ENCODE results near the gene DSTN.

The DSTN gene

DNA sequence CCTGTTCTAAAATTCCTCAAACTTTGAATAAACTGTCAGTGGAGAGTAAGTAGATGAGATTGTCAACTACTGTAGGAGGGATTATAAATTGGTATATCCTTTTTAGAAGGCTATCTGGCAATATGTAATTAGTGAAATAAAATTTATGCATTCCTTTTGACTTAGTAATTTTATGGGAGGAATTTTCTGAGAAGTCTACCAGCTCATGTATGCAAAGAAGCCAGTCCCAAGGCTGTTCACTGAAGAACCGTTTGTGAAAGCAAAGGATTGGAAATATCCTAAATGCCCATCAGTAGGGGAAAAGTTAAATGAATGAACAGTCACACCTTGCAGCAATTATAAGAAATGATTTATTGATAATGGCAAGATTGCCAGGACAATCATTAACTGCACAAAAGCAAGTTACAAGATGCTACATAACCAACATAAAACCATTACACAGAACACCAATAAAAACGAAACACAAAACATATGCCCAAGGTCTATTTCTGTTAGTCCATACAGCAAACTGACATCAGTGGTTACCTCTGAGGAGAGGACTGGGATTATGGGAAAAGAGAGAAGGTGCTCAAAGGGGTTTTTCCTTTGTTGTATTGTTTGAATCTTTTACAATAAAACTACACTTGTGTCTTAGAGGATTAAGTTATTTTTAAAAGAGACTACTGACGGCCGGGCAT lies 4.6 kb upstream of the DSTN start:
- Histone ChIP-seq H3K9ac (ENCODE audit: low read depth, low read length) (no peak overlapping the region), H3K9me3 (ENCODE audit: control insufficient read depth, insufficient read depth, low read length) (no peaks in the 10 kb centered on the region), H3K27ac (ENCODE audit: low read depth, low read length) (no peak overlapping the region), H3K36me3 (ENCODE audit: control insufficient read depth, insufficient read depth, low read length) (no peaks in the 10 kb centered on the region), H3K4me3 (ENCODE audit: low read depth, low read length) (no peak overlapping the region), H3K4me1 (ENCODE audit: control insufficient read depth, insufficient read depth, low read length) (peaks cover 7% of the 10 kb centered on the region; the same call in 1 of the 2 replicates), H3K27me3 (ENCODE audit: control insufficient read depth, insufficient read depth, low read length) (no peaks in the 10 kb centered on the region)

DNA sequence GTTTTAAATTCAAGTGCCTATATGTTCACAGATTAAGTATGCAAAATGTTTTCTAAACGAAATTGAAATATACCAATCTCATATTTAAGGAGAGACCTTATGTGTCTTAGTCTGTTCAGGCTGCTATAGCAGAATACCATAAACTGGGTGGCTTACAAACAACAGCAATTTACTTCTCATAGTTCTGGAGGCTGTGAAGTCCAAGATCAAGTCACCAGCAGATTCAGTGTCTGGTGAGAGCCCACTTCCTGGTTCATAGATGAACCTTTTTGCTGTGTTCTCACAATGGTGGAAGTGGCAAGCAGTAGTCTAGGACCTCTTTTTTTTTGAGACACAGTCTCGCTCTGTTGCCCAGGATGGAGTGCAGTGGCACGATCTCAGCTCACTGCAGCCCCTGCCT lies 3.5 kb upstream of the DSTN start:
- no peak overlapping the region for H3K9ac ChIP-seq (ENCODE audit: low read depth, low read length)
- H3K27me3 ChIP-seq (ENCODE audit: control insufficient read depth, insufficient read depth, low read length): no peaks in the 10 kb centered on the region
- H3K36me3 ChIP-seq (ENCODE audit: control insufficient read depth, insufficient read depth, low read length): no peaks in the 10 kb centered on the region
- H3K4me1 ChIP-seq (ENCODE audit: control insufficient read depth, insufficient read depth, low read length): peaks cover 7% of the 10 kb centered on the region; the same call in 1 of the 2 replicates
- H3K9me3 ChIP-seq (ENCODE audit: control insufficient read depth, insufficient read depth, low read length): no peaks in the 10 kb centered on the region
- no peak overlapping the region for H3K27ac ChIP-seq (ENCODE audit: low read depth, low read length)
- no peak overlapping the region for H3K4me3 ChIP-seq (ENCODE audit: low read depth, low read length)

DNA sequence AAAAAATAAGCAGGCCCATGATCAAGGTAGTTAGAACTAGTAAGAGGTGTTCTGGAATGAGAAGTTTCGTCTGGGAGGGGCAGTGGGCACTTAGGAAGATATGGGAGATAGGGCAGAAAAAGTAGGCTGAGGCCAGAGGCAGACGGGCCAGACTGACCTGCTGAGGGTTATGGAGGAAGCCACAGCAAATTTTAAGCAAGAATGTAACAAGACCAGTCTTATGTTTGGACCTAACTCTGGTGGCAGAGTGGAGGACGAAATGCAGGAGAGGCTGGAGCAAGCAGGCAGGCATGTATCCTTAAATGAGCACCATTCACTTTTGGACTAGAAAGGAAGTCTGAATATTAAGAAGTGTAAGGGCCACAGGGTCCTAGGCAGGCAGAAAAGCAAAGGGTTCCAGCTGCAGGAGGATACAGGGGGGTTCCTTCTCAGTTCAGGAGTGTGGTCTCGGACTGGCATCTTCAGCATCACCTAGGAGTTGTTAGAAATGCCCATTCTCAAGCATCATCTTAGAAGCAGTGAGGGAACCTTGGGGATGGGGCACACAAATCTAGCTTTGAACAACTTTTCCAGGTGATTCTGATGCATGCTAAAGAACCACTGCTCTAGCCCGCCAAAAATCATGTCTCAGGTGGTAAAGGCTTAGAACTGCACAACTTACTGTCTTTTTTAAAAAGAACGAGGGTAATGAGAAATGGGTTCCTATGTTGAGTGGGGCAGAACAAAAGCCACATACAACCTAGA lies 1.7 kb upstream of the DSTN start:
- no peaks in the 10 kb centered on the region for H3K9me3 ChIP-seq (ENCODE audit: control insufficient read depth, insufficient read depth, low read length)
- H3K27ac ChIP-seq (ENCODE audit: low read depth, low read length): peak overlapping the region; percentile 96
- peak overlapping the region; percentile 82 for H3K4me3 ChIP-seq (ENCODE audit: low read depth, low read length)
- H3K4me1 ChIP-seq (ENCODE audit: control insufficient read depth, insufficient read depth, low read length): peaks cover 25% of the 10 kb centered on the region
- no peaks in the 10 kb centered on the region for H3K27me3 ChIP-seq (ENCODE audit: control insufficient read depth, insufficient read depth, low read length)
- no peaks in the 10 kb centered on the region for H3K36me3 ChIP-seq (ENCODE audit: control insufficient read depth, insufficient read depth, low read length)
- H3K9ac ChIP-seq (ENCODE audit: low read depth, low read length): peak overlapping the region; percentile 83

DNA sequence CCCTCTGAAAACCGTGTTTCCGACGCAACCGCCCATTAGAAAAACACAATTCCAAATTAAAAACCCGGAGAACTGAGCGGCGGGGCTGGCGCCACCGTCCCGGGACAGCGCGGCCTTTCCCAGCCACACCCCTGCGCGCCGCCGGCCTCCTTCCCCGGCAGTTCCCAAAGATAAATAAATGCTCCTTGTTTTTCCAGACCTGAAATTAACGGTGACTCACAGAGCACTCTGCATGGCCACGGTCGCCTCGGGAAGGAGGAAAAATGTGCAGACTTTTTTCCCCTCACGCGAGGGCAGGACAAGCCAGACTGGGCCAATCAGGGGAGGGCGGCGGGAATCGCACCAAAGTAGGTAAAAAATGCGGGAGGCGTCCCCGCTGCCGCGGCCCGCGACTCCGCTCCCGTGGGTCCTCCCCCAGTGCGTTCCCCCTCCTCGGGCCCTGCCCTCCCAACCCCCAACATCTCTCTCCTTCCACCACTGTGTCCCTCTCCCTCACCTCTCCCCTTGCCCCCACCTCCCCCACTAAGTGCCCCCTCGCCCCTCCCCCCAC lies 828 bp upstream of the DSTN start:
- H3K4me3 ChIP-seq (ENCODE audit: low read depth, low read length): peak overlapping the region; percentile 82
- peak overlapping the region; percentile 96 for H3K27ac ChIP-seq (ENCODE audit: low read depth, low read length)

DNA sequence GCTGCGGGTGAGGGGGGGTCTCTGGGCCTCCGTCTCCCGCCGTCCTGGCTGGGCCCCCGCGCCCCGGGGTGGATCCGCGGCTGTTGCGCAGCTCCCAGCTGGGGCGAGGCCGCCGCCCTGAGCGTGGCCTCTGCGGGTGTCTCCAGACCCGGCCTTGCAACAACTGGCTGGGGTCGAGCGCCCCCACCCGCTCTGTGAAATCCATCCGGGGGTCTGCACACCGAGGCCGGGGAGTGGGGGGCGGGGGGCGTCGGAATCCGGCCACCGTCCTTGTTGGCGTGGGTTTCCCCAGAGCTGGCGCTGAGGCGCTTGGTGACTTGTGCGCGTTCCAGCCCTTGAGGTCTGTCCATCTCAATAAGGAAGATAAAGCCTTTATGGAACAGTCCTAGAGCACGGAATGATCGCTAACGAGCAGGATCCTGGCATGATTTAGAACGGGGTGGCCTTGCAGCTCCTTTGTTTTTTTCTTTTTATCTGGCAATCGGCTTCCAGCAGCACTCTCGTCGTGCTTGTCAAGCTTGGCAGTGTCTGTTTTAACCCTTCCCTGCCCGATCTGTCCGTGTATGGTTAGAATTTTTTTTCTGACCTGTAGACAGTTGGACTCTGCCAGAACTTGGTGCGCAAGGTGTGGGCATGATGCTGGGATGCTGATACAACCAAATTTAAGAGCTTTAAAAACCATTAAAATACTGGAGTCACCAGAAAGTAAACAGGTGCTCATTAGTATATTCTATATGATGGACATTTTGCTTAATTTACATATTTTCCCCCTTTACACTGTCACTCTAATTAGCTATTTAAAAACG lies 675 bp downstream of the DSTN start:
- Histone ChIP-seq H3K27ac (ENCODE audit: low read depth, low read length) (peak overlapping the region; percentile 96), H3K4me3 (ENCODE audit: low read depth, low read length) (peak overlapping the region; percentile 82), H3K27me3 (ENCODE audit: control insufficient read depth, insufficient read depth, low read length) (no peaks in the 10 kb centered on the region), H3K9me3 (ENCODE audit: control insufficient read depth, insufficient read depth, low read length) (no peaks in the 10 kb centered on the region), H3K36me3 (ENCODE audit: control insufficient read depth, insufficient read depth, low read length) (no peaks in the 10 kb centered on the region), H3K4me1 (ENCODE audit: control insufficient read depth, insufficient read depth, low read length) (peaks cover 46% of the 10 kb centered on the region), H3K9ac (ENCODE audit: low read depth, low read length) (peak overlapping the region; percentile 84)

More for the DNA sequence above, 828 bp upstream of the DSTN start:
- Histone ChIP-seq H3K9me3 (ENCODE audit: control insufficient read depth, insufficient read depth, low read length) (no peaks in the 10 kb centered on the region), H3K27me3 (ENCODE audit: control insufficient read depth, insufficient read depth, low read length) (no peaks in the 10 kb centered on the region), H3K9ac (ENCODE audit: low read depth, low read length) (peak overlapping the region; percentile 83), H3K36me3 (ENCODE audit: control insufficient read depth, insufficient read depth, low read length) (no peaks in the 10 kb centered on the region), H3K4me1 (ENCODE audit: control insufficient read depth, insufficient read depth, low read length) (peaks cover 34% of the 10 kb centered on the region)

DNA sequence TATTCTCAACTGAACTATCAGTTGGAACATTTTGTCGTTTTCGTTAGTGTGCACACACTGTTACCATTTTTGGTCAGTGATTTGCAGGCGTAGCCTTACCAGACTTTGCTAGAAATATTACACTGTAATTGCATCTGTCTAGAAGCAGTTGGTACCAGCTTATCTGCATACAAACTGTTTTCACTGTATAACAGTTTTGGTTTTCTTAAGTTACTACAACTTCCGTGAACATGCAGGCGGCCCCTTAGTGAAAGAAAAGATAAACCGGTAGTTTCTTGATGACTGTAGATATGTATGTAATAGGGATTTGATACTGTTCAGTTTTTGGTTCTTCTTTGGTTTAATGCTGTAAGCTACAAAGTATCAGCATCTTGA lies 1.3 kb downstream of the DSTN start:
- Histone ChIP-seq H3K9me3 (ENCODE audit: control insufficient read depth, insufficient read depth, low read length) (no peaks in the 10 kb centered on the region), H3K4me1 (ENCODE audit: control insufficient read depth, insufficient read depth, low read length) (peaks cover 52% of the 10 kb centered on the region), H3K4me3 (ENCODE audit: low read depth, low read length) (peak overlapping the region; percentile 82), H3K27me3 (ENCODE audit: control insufficient read depth, insufficient read depth, low read length) (no peaks in the 10 kb centered on the region), H3K36me3 (ENCODE audit: control insufficient read depth, insufficient read depth, low read length) (no peaks in the 10 kb centered on the region), H3K27ac (ENCODE audit: low read depth, low read length) (peak overlapping the region; percentile 96), H3K9ac (ENCODE audit: low read depth, low read length) (no peak overlapping the region; the same call in 1 of the 2 replicates)

DNA sequence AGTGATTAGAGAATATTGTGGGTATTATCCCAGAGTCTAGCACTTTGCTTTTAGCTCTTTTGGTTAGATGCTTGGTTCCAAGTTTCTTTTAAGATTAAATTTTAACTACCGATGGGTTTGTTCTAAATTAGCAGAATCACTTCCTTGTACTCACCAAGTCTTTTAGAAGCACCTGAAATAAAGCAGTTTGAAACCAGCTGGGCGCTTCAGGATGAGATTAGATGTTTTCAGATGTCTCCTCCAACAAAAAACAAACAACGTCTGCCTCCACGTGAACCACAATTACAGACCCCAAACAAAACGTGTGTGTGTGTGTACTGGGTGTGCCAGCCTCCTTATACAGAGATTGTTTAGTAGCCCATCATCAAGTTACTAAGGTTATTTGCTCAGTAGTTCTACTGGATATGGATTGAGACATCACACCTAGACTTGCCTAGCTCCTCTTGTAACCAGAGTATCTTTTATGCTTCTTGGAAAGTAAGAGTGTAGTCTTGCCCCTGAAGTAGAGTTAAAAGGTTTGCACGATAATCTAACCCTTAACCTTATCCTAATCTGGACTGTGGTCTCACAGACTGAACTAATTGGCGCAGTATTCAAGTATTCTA lies 2.3 kb downstream of the DSTN start:
- peak overlapping the region; percentile 6 for H3K27ac ChIP-seq (ENCODE audit: low read depth, low read length)

DNA sequence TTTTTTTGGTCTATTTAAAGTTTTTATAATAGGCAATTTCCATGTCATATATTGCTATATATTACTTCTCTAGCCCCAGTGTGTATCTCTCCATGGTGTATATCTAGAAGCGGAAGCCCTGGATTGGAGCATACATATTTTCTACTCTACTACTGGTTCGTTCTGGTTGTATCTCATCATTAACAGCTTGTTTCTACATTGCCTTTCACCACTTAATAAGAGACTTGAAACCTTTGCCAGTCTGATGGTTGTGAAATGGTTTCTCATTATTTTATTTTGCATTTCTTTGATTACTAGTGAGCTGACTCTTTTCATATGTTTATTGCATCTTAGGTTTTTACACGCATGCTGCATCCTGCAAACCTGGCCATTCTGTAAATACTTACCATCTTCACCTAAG lies 3.6 kb downstream of the DSTN start:
- H3K27ac ChIP-seq (ENCODE audit: low read depth, low read length): no peak overlapping the region
- H3K4me1 ChIP-seq (ENCODE audit: control insufficient read depth, insufficient read depth, low read length): peaks cover 46% of the 10 kb centered on the region
- no peaks in the 10 kb centered on the region for H3K36me3 ChIP-seq (ENCODE audit: control insufficient read depth, insufficient read depth, low read length)
- H3K9me3 ChIP-seq (ENCODE audit: control insufficient read depth, insufficient read depth, low read length): no peaks in the 10 kb centered on the region
- H3K27me3 ChIP-seq (ENCODE audit: control insufficient read depth, insufficient read depth, low read length): no peaks in the 10 kb centered on the region
- no peak overlapping the region for H3K9ac ChIP-seq (ENCODE audit: low read depth, low read length)
- no peak overlapping the region for H3K4me3 ChIP-seq (ENCODE audit: low read depth, low read length)

More for the DNA sequence above, 2.3 kb downstream of the DSTN start:
- H3K4me1 ChIP-seq (ENCODE audit: control insufficient read depth, insufficient read depth, low read length): peaks cover 53% of the 10 kb centered on the region
- no peaks in the 10 kb centered on the region for H3K27me3 ChIP-seq (ENCODE audit: control insufficient read depth, insufficient read depth, low read length)
- H3K36me3 ChIP-seq (ENCODE audit: control insufficient read depth, insufficient read depth, low read length): no peaks in the 10 kb centered on the region
- H3K4me3 ChIP-seq (ENCODE audit: low read depth, low read length): peak overlapping the region; percentile 82
- no peak overlapping the region for H3K9ac ChIP-seq (ENCODE audit: low read depth, low read length)
- H3K9me3 ChIP-seq (ENCODE audit: control insufficient read depth, insufficient read depth, low read length): no peaks in the 10 kb centered on the region

DNA sequence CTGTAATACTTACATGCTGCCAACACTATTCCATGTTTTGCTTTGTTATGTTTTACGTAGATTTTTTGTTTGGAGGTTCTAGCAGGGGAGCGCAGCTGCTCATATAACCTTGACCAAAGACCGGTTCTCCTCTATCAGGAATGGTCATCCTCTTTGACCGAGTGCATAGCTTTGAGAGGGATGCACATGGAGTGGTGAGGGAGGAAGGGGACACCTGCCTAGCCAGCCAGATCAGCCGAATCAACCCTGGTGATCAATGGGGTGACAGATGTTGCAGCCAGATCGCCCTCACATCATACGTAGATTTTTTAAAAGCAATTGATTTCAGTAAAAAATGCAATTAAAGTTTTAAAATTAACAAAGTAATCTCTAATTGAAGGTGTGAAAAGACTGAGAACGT lies 6.3 kb downstream of the DSTN start:
- peaks cover 46% of the 10 kb centered on the region for H3K4me1 ChIP-seq (ENCODE audit: control insufficient read depth, insufficient read depth, low read length)
- H3K36me3 ChIP-seq (ENCODE audit: control insufficient read depth, insufficient read depth, low read length): no peaks in the 10 kb centered on the region
- no peak overlapping the region for H3K9ac ChIP-seq (ENCODE audit: low read depth, low read length)
- H3K4me3 ChIP-seq (ENCODE audit: low read depth, low read length): no peak overlapping the region
- no peaks in the 10 kb centered on the region for H3K27me3 ChIP-seq (ENCODE audit: control insufficient read depth, insufficient read depth, low read length)
- no peaks in the 10 kb centered on the region for H3K9me3 ChIP-seq (ENCODE audit: control insufficient read depth, insufficient read depth, low read length)
- no peak overlapping the region for H3K27ac ChIP-seq (ENCODE audit: low read depth, low read length)

DNA sequence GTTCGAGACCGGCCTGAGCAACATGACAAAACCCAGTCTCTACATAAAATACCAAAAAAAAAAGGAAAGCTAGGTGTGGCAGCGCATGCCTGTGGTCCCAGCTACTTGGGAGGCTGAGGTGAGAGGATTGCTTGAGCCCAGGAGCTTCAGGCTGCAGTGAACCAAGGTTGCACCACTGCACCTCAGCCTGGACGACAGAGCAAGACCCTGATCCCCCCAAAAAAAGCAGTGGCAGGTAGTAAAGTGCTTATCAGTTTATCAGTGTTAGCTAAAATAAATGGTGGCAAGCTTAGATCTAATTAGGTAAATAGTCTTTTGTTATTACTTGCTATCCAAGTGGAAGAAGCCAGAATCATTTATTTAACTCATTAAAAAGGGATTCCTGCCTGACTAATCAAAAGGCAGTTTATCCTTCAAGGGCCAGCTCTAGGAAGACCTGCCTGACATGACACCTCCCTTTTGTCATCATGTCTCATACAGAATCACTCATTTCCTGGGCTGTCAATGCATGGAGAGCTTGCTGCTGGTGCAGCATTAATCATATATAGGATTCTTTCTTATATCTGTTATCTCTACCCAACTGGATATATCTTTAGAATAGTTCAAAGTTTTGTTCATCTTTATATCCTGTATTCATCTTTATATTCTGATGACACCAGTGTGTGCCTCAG lies 9.6 kb downstream of the DSTN start:
- H3K36me3 ChIP-seq (ENCODE audit: control insufficient read depth, insufficient read depth, low read length): no peaks in the 10 kb centered on the region; the same call in 1 of the 2 replicates
- no peak overlapping the region for H3K4me3 ChIP-seq (ENCODE audit: low read depth, low read length)
- H3K27me3 ChIP-seq (ENCODE audit: control insufficient read depth, insufficient read depth, low read length): no peaks in the 10 kb centered on the region
- no peak overlapping the region for H3K9ac ChIP-seq (ENCODE audit: low read depth, low read length)
- H3K27ac ChIP-seq (ENCODE audit: low read depth, low read length): no peak overlapping the region
- peaks cover 25% of the 10 kb centered on the region for H3K4me1 ChIP-seq (ENCODE audit: control insufficient read depth, insufficient read depth, low read length)
- no peaks in the 10 kb centered on the region for H3K9me3 ChIP-seq (ENCODE audit: control insufficient read depth, insufficient read depth, low read length)

Data from HUES48 (cell line).